ENCODE measurements around the gene MC4R.

Gene MC4R

GRCh38 chr18:60372132-60372531 lies 443 bp downstream of the MC4R start:
- no peak overlapping the region for H3K27ac ChIP-seq (replicated peaks)
- no peak for TF ChIP-seq POLR2AphosphoS5 (IDR thresholded peaks at IDR 0.05; ENCODE audit: low read depth)
- TF ChIP-seq SPI1 (IDR thresholded peaks at IDR 0.05; ENCODE audit: borderline replicate concordance, low read depth): no peak
- no peak overlapping the region for H3K4me3 ChIP-seq (replicated peaks; ENCODE audit: insufficient read depth, low read length)
- peaks cover 4% of the 10 kb centered on the region for H3K27me3 ChIP-seq (ENCODE audit: insufficient read depth, poor library complexity, severe bottlenecking)
- no peak for DNase-seq (ENCODE audit: low read depth in 1 of 2, low spot score in 1 of 2)

GRCh38 chr18:60358516-60358915 lies 14.1 kb downstream of the MC4R start:
- no peak for DNase-seq (ENCODE audit: low read depth in 1 of 2, low spot score in 1 of 2)
- TF ChIP-seq CTCF (IDR thresholded peaks at IDR 0.05; ENCODE audit: insufficient read depth, low read length) (no peak), POLR2AphosphoS5 (IDR thresholded peaks at IDR 0.05; ENCODE audit: low read depth) (no peak), SPI1 (IDR thresholded peaks at IDR 0.05; ENCODE audit: borderline replicate concordance, low read depth) (no peak), REST (IDR thresholded peaks at IDR 0.05; ENCODE audit: insufficient replicate concordance, low read depth) (no peak), GABPA (IDR thresholded peaks at IDR 0.05; ENCODE audit: low read depth) (no peak)
- Histone ChIP-seq H3K27ac (replicated peaks) (no peak overlapping the region), H3K27me3 (ENCODE audit: insufficient read depth, poor library complexity, severe bottlenecking) (no peaks in the 10 kb centered on the region), H3K4me3 (replicated peaks; ENCODE audit: insufficient read depth, low read length) (no peak overlapping the region)

- Histone ChIP-seq H3K27me3 (ENCODE audit: insufficient read depth, poor library complexity, severe bottlenecking) (no peaks in the 10 kb centered on the region), H3K4me3 (replicated peaks; ENCODE audit: insufficient read depth, low read length) (no peak overlapping the region), H3K27ac (replicated peaks) (no peak overlapping the region)
- DNase-seq (ENCODE audit: low read depth in 1 of 2, low spot score in 1 of 2): no peak
- TF ChIP-seq SPI1 (IDR thresholded peaks at IDR 0.05; ENCODE audit: borderline replicate concordance, low read depth) (no peak), CTCF (IDR thresholded peaks at IDR 0.05; ENCODE audit: insufficient read depth, low read length) (no peak), POLR2AphosphoS5 (IDR thresholded peaks at IDR 0.05; ENCODE audit: low read depth) (no peak), GABPA (IDR thresholded peaks at IDR 0.05; ENCODE audit: low read depth) (no peak), REST (IDR thresholded peaks at IDR 0.05; ENCODE audit: insufficient replicate concordance, low read depth) (no peak)
Measured at GRCh38 chr18:60350941-60351340, 21.6 kb downstream of the MC4R start.

GRCh38 chr18:60350150-60350549 lies 22.4 kb downstream of the MC4R start:
- no peak for DNase-seq (ENCODE audit: low read depth in 1 of 2, low spot score in 1 of 2)

More at GRCh38 chr18:60350150-60350549, 22.4 kb downstream of the MC4R start:
- H3K27ac ChIP-seq (replicated peaks): no peak overlapping the region
- H3K4me3 ChIP-seq (replicated peaks; ENCODE audit: insufficient read depth, low read length): no peak overlapping the region
- H3K27me3 ChIP-seq (ENCODE audit: insufficient read depth, poor library complexity, severe bottlenecking): no peaks in the 10 kb centered on the region
- TF ChIP-seq GABPA (IDR thresholded peaks at IDR 0.05; ENCODE audit: low read depth) (no peak), REST (IDR thresholded peaks at IDR 0.05; ENCODE audit: insufficient replicate concordance, low read depth) (no peak), SPI1 (IDR thresholded peaks at IDR 0.05; ENCODE audit: borderline replicate concordance, low read depth) (no peak), CTCF (IDR thresholded peaks at IDR 0.05; ENCODE audit: insufficient read depth, low read length) (no peak), POLR2AphosphoS5 (IDR thresholded peaks at IDR 0.05; ENCODE audit: low read depth) (no peak)
